Measurements from ENCODE around the gene ATF7. TPM values are rescaled to one million over a fixed set of nuclear protein-coding genes. Genes with fewer than 3 reads are reported as not detected.
"Not testable (repeated sequence)": the region's sequence is repeated elsewhere in the genome, so short reads cannot be mapped to it uniquely, and the experiment has no call there.

ATF7 gene
- polyA plus RNA-seq, 2 donors, result 15.9 to 23.5 TPM

- no peaks in the 10 kb centered on the region for H3K4me1 ChIP-seq (ENCODE audit: control insufficient read depth in 2 of 2, insufficient read depth in 2 of 2, low read length in 1 of 2)
- no peaks in the 10 kb centered on the region for H3K27me3 ChIP-seq (ENCODE audit: control insufficient read depth in 1 of 2, insufficient read depth in 2 of 2, low read length in 2 of 2)
- H3K9me3 ChIP-seq (ENCODE audit: control insufficient read depth in 2 of 2, insufficient read depth in 1 of 2, low read depth in 1 of 2, low read length in 1 of 2), result no peaks in the 10 kb centered on the region
- no peak overlapping the region for H3K27ac ChIP-seq (ENCODE audit: low read depth in 2 of 2, low read length in 1 of 2)
- no peaks in the 10 kb centered on the region for H3K36me3 ChIP-seq (ENCODE audit: control insufficient read depth in 2 of 2, insufficient read depth in 2 of 2, low read length in 1 of 2)
- no peak overlapping the region for H3K4me3 ChIP-seq (ENCODE audit: low read depth in 1 of 2, low read length in 2 of 2)
- 91% methylated on average over 5 of the region's 5 CpGs for WGBS, 2 donors
Observed at GRCh38 chr12:53622724-53623123, 3.5 kb downstream of the ATF7 start.

- H3K36me3 ChIP-seq (ENCODE audit: control insufficient read depth in 2 of 2, insufficient read depth in 2 of 2, low read length in 1 of 2), result peaks cover 0 to 3% of the 10 kb centered on the region in 2 donors
- H3K4me1 ChIP-seq (ENCODE audit: control insufficient read depth in 2 of 2, insufficient read depth in 2 of 2, low read length in 1 of 2), result no peaks in the 10 kb centered on the region
- no peak overlapping the region for H3K4me3 ChIP-seq (ENCODE audit: low read depth in 1 of 2, low read length in 2 of 2)
- WGBS, 2 donors, result 6 to 18% methylated on average over 3 of the region's 3 CpGs
- no peaks in the 10 kb centered on the region for H3K9me3 ChIP-seq (ENCODE audit: control insufficient read depth in 2 of 2, insufficient read depth in 1 of 2, low read depth in 1 of 2, low read length in 1 of 2)
- H3K27ac ChIP-seq (ENCODE audit: low read depth in 2 of 2, low read length in 1 of 2), result no peak overlapping the region
- H3K27me3 ChIP-seq (ENCODE audit: control insufficient read depth in 1 of 2, insufficient read depth in 2 of 2, low read length in 2 of 2), result no peaks in the 10 kb centered on the region
Observed at GRCh38 chr12:53618275-53618674, 7.9 kb downstream of the ATF7 start.

GRCh38 chr12:53617700-53618099 lies 8.5 kb downstream of the ATF7 start:
- Histone ChIP-seq H3K27ac (ENCODE audit: low read depth in 2 of 2, low read length in 1 of 2) (no peak overlapping the region), H3K4me3 (ENCODE audit: low read depth in 1 of 2, low read length in 2 of 2) (no peak overlapping the region), H3K36me3 (ENCODE audit: control insufficient read depth in 2 of 2, insufficient read depth in 2 of 2, low read length in 1 of 2) (peaks cover 0 to 3% of the 10 kb centered on the region in 2 donors), H3K4me1 (ENCODE audit: control insufficient read depth in 2 of 2, insufficient read depth in 2 of 2, low read length in 1 of 2) (no peaks in the 10 kb centered on the region), H3K27me3 (ENCODE audit: control insufficient read depth in 1 of 2, insufficient read depth in 2 of 2, low read length in 2 of 2) (no peaks in the 10 kb centered on the region), H3K9me3 (ENCODE audit: control insufficient read depth in 2 of 2, insufficient read depth in 1 of 2, low read depth in 1 of 2, low read length in 1 of 2) (no peaks in the 10 kb centered on the region)
- 56 to 61% methylated on average over 3 of the region's 3 CpGs for WGBS, 2 donors

- peaks cover 0 to 3% of the 10 kb centered on the region in 2 donors for H3K36me3 ChIP-seq (ENCODE audit: control insufficient read depth in 2 of 2, insufficient read depth in 2 of 2, low read length in 1 of 2)
- H3K4me1 ChIP-seq (ENCODE audit: control insufficient read depth in 2 of 2, insufficient read depth in 2 of 2, low read length in 1 of 2), result no peaks in the 10 kb centered on the region
- no peaks in the 10 kb centered on the region for H3K27me3 ChIP-seq (ENCODE audit: control insufficient read depth in 1 of 2, insufficient read depth in 2 of 2, low read length in 2 of 2)
- WGBS, 2 donors, result 84 to 86% methylated on average over 4 of the region's 4 CpGs
- H3K4me3 ChIP-seq (ENCODE audit: low read depth in 1 of 2, low read length in 2 of 2), result no peak overlapping the region
- no peaks in the 10 kb centered on the region for H3K9me3 ChIP-seq (ENCODE audit: control insufficient read depth in 2 of 2, insufficient read depth in 1 of 2, low read depth in 1 of 2, low read length in 1 of 2)
- no peak overlapping the region for H3K27ac ChIP-seq (ENCODE audit: low read depth in 2 of 2, low read length in 1 of 2)
Observed at GRCh38 chr12:53616950-53617349, 9.2 kb downstream of the ATF7 start.

GRCh38 chr12:53613821-53614220 lies 12.4 kb downstream of the ATF7 start:
- H3K27ac ChIP-seq (ENCODE audit: low read depth in 2 of 2, low read length in 1 of 2), result no peak overlapping the region
- WGBS, 2 donors, result 42 to 74% methylated on average over 1 of the region's 1 CpG
- no peaks in the 10 kb centered on the region for H3K4me1 ChIP-seq (ENCODE audit: control insufficient read depth in 2 of 2, insufficient read depth in 2 of 2, low read length in 1 of 2)
- peaks cover 0 to 3% of the 10 kb centered on the region in 2 donors for H3K36me3 ChIP-seq (ENCODE audit: control insufficient read depth in 2 of 2, insufficient read depth in 2 of 2, low read length in 1 of 2)
- H3K9me3 ChIP-seq (ENCODE audit: control insufficient read depth in 2 of 2, insufficient read depth in 1 of 2, low read depth in 1 of 2, low read length in 1 of 2), result no peaks in the 10 kb centered on the region
- no peaks in the 10 kb centered on the region for H3K27me3 ChIP-seq (ENCODE audit: control insufficient read depth in 1 of 2, insufficient read depth in 2 of 2, low read length in 2 of 2)
- no peak overlapping the region for H3K4me3 ChIP-seq (ENCODE audit: low read depth in 1 of 2, low read length in 2 of 2)

- Histone ChIP-seq H3K4me3 (ENCODE audit: low read depth in 1 of 2, low read length in 2 of 2) (no peak overlapping the region), H3K27ac (ENCODE audit: low read depth in 2 of 2, low read length in 1 of 2) (no peak overlapping the region), H3K27me3 (ENCODE audit: control insufficient read depth in 1 of 2, insufficient read depth in 2 of 2, low read length in 2 of 2) (no peaks in the 10 kb centered on the region), H3K4me1 (ENCODE audit: control insufficient read depth in 2 of 2, insufficient read depth in 2 of 2, low read length in 1 of 2) (no peaks in the 10 kb centered on the region), H3K36me3 (ENCODE audit: control insufficient read depth in 2 of 2, insufficient read depth in 2 of 2, low read length in 1 of 2) (peaks cover 0 to 3% of the 10 kb centered on the region in 2 donors), H3K9me3 (ENCODE audit: control insufficient read depth in 2 of 2, insufficient read depth in 1 of 2, low read depth in 1 of 2, low read length in 1 of 2) (no peaks in the 10 kb centered on the region)
- 71 to 73% methylated on average over 2 of the region's 2 CpGs for WGBS, 2 donors
Observed at GRCh38 chr12:53612978-53613377, 13.2 kb downstream of the ATF7 start.

- Histone ChIP-seq H3K27ac (ENCODE audit: low read depth in 2 of 2, low read length in 1 of 2) (no peak overlapping the region), H3K27me3 (ENCODE audit: control insufficient read depth in 1 of 2, insufficient read depth in 2 of 2, low read length in 2 of 2) (no peaks in the 10 kb centered on the region), H3K9me3 (ENCODE audit: control insufficient read depth in 2 of 2, insufficient read depth in 1 of 2, low read depth in 1 of 2, low read length in 1 of 2) (no peaks in the 10 kb centered on the region), H3K36me3 (ENCODE audit: control insufficient read depth in 2 of 2, insufficient read depth in 2 of 2, low read length in 1 of 2) (peaks cover 0 to 3% of the 10 kb centered on the region in 2 donors), H3K4me3 (ENCODE audit: low read depth in 1 of 2, low read length in 2 of 2) (no peak overlapping the region), H3K4me1 (ENCODE audit: control insufficient read depth in 2 of 2, insufficient read depth in 2 of 2, low read length in 1 of 2) (no peaks in the 10 kb centered on the region)
- whole genome bisulfite sequencing, 2 donors, result 97 to 98% methylated on average over 8 of the region's 8 CpGs
Observed at GRCh38 chr12:53611304-53611703, 14.9 kb downstream of the ATF7 start.

GRCh38 chr12:53606688-53607087 lies 19.5 kb downstream of the ATF7 start:
- not testable (repeated sequence) for H3K36me3 ChIP-seq (ENCODE audit: control insufficient read depth in 2 of 2, insufficient read depth in 2 of 2, low read length in 1 of 2); H3K4me3 ChIP-seq (ENCODE audit: low read depth in 1 of 2, low read length in 2 of 2); H3K4me1 ChIP-seq (ENCODE audit: control insufficient read depth in 2 of 2, insufficient read depth in 2 of 2, low read length in 1 of 2); H3K27ac ChIP-seq (ENCODE audit: low read depth in 2 of 2, low read length in 1 of 2); H3K27me3 ChIP-seq (ENCODE audit: control insufficient read depth in 1 of 2, insufficient read depth in 2 of 2, low read length in 2 of 2); H3K9me3 ChIP-seq (ENCODE audit: control insufficient read depth in 2 of 2, insufficient read depth in 1 of 2, low read depth in 1 of 2, low read length in 1 of 2)
- 93 to 95% methylated on average over 3 of the region's 5 CpGs for WGBS, 2 donors

GRCh38 chr12:53604581-53604980 lies 21.6 kb downstream of the ATF7 start:
- no peak overlapping the region for H3K4me3 ChIP-seq (ENCODE audit: low read depth in 1 of 2, low read length in 2 of 2)
- H3K4me1 ChIP-seq (ENCODE audit: control insufficient read depth in 2 of 2, insufficient read depth in 2 of 2, low read length in 1 of 2), result no peaks in the 10 kb centered on the region
- no peaks in the 10 kb centered on the region for H3K36me3 ChIP-seq (ENCODE audit: control insufficient read depth in 2 of 2, insufficient read depth in 2 of 2, low read length in 1 of 2)
- H3K9me3 ChIP-seq (ENCODE audit: control insufficient read depth in 2 of 2, insufficient read depth in 1 of 2, low read depth in 1 of 2, low read length in 1 of 2), result no peaks in the 10 kb centered on the region
- H3K27me3 ChIP-seq (ENCODE audit: control insufficient read depth in 1 of 2, insufficient read depth in 2 of 2, low read length in 2 of 2), result no peaks in the 10 kb centered on the region
- H3K27ac ChIP-seq (ENCODE audit: low read depth in 2 of 2, low read length in 1 of 2), result no peak overlapping the region

- Histone ChIP-seq H3K9me3 (ENCODE audit: control insufficient read depth in 2 of 2, insufficient read depth in 1 of 2, low read depth in 1 of 2, low read length in 1 of 2) (no peaks in the 10 kb centered on the region), H3K4me1 (ENCODE audit: control insufficient read depth in 2 of 2, insufficient read depth in 2 of 2, low read length in 1 of 2) (no peaks in the 10 kb centered on the region), H3K27ac (ENCODE audit: low read depth in 2 of 2, low read length in 1 of 2) (no peak overlapping the region), H3K36me3 (ENCODE audit: control insufficient read depth in 2 of 2, insufficient read depth in 2 of 2, low read length in 1 of 2) (no peaks in the 10 kb centered on the region), H3K4me3 (ENCODE audit: low read depth in 1 of 2, low read length in 2 of 2) (no peak overlapping the region), H3K27me3 (ENCODE audit: control insufficient read depth in 1 of 2, insufficient read depth in 2 of 2, low read length in 2 of 2) (no peaks in the 10 kb centered on the region)
Observed at GRCh38 chr12:53603804-53604203, 22.4 kb downstream of the ATF7 start.

All from esophagus (tissue), 2 donors.